HG02852 (cell line): Measurements from ENCODE around the gene PRAMEF4.
"Not testable (repeated sequence)": the region's sequence is repeated elsewhere in the genome, so short reads cannot be mapped to it uniquely, and the experiment has no call there.

Experiments
- ATAC-seq: cut with Tn5 transposase; IDR thresholded peaks from one replicate; pipeline ENCODE4 v1.9.1; 2021; ENCODE audit warnings: mild to moderate bottlenecking, moderate library complexity; ENCODE audit not compliant: unreplicated experiment

Gene PRAMEF4

GRCh38 chr1:12886101-12886500 is at the start of gene PRAMEF4:
Gene PRAMEF4 (minus strand): TSS chr1:12886201. CDS start chr1:12883394, 2,807 bp downstream.
- ATAC-seq: not testable (repeated sequence)

- not testable (repeated sequence) for ATAC-seq
Measured at GRCh38 chr1:12924368-12924767, 38.4 kb upstream of the PRAMEF4 start.

- ATAC-seq: not testable (repeated sequence)
Measured at GRCh38 chr1:12921749-12922148, 35.7 kb upstream of the PRAMEF4 start.

- ATAC-seq: not testable (repeated sequence)
Measured at GRCh38 chr1:12916310-12916709, 30.3 kb upstream of the PRAMEF4 start, which contains the start of gene PRAMEF7. Gene PRAMEF7 (plus strand): TSS chr1:12916610. CDS start chr1:12917693, 1,083 bp downstream.

GRCh38 chr1:12903793-12904572 is 18.0 kb upstream of the PRAMEF4 start:
- not testable (repeated sequence) for ATAC-seq

GRCh38 chr1:12899186-12899585 is 13.2 kb upstream of the PRAMEF4 start:
- not testable (repeated sequence) for ATAC-seq

- not testable (repeated sequence) for ATAC-seq
Measured at GRCh38 chr1:12898170-12898569, 12.2 kb upstream of the PRAMEF4 start, which contains the start of gene PRAMEF10. Gene PRAMEF10 (minus strand): TSS chr1:12898270. CDS start chr1:12895847, 2,423 bp downstream.

GRCh38 chr1:12878453-12878852 is 7.5 kb downstream of the PRAMEF4 start:
- ATAC-seq: not testable (repeated sequence)

GRCh38 chr1:12863131-12863880 is 22.7 kb downstream of the PRAMEF4 start:
- ATAC-seq: not testable (repeated sequence)

GRCh38 chr1:12856786-12857185 is 29.2 kb downstream of the PRAMEF4 start, which contains the start of gene PRAMEF2:
Gene PRAMEF2 (plus strand): TSS chr1:12857086. CDS start chr1:12859010, 1,924 bp downstream.
- ATAC-seq: not testable (repeated sequence)

- ATAC-seq: no peak
Measured at GRCh38 chr1:12851779-12852178, 34.2 kb downstream of the PRAMEF4 start.

GRCh38 chr1:12848620-12849019 is 37.4 kb downstream of the PRAMEF4 start, which contains the start of gene HNRNPCL1:
Gene HNRNPCL1 (minus strand): TSS chr1:12848720. CDS start chr1:12848289, 431 bp downstream.
- not testable (repeated sequence) for ATAC-seq

GRCh38 chr1:12833251-12833650 is 52.8 kb downstream of the PRAMEF4 start:
- not testable (repeated sequence) for ATAC-seq

GRCh38 chr1:12831310-12831709 is 54.7 kb downstream of the PRAMEF4 start, which contains the start of gene PRAMEF11:
Gene PRAMEF11 (minus strand): TSS chr1:12831410. CDS start chr1:12828789, 2,621 bp downstream.
- not testable (repeated sequence) for ATAC-seq
